Measurements from ENCODE around the gene ABHD11.
A peak's percentile ranks its signal among the peaks of the same experiment; 100 is the strongest.

Gene ABHD11

GRCh38 chr7:73703225-73703624 lies 35.4 kb downstream of the ABHD11 start:
- TF ChIP-seq CTCF (IDR thresholded peaks at IDR 0.05; ENCODE audit: control extremely low read depth, extremely low read depth, low read depth, missing control alignments), result no peak
- CTCF ChIA-PET, result interaction anchor here (1.9 to 3.8 kb wide), 3 partner anchors 10 to 96 kb away, joined by 4 to 15 read pairs (median 14); no protein-coding TSS in a partner anchor
- DNase-seq (ENCODE audit: extremely low spot score), result no peak
- POLR2A ChIA-PET, result no interaction called here

- ChIA-PET POLR2A (interaction anchor here (0.6 to 1.7 kb wide), 2 partner anchors 11 to 475 kb away, joined by 4 read pairs; no protein-coding TSS in a partner anchor), CTCF (interaction anchor here (1.1 to 3.8 kb wide), 5 partner anchors 8 to 96 kb away, joined by 3 to 19 read pairs (median 14); partner anchors contain the start of gene VPS37D)
- TF ChIP-seq CTCF (IDR thresholded peaks at IDR 0.05; ENCODE audit: control extremely low read depth, extremely low read depth, low read depth, missing control alignments), result no peak
- no peak for DNase-seq (ENCODE audit: extremely low spot score)
These were observed 35.9 kb downstream of the ABHD11 start for GRCh38 chr7:73702665-73703064.

- ChIA-PET CTCF (interaction anchor here (1.1 to 3.8 kb wide), 4 partner anchors 9 to 95 kb away, joined by 3 to 19 read pairs (median 14); partner anchors contain the start of gene VPS37D), POLR2A (interaction anchor here (0.6 to 1.7 kb wide), 3 partner anchors 9 to 476 kb away, joined by 3 to 4 read pairs (median 4); no protein-coding TSS in a partner anchor)
- DNase-seq (ENCODE audit: extremely low spot score), result no peak
- no peak for TF ChIP-seq CTCF (IDR thresholded peaks at IDR 0.05; ENCODE audit: control extremely low read depth, extremely low read depth, low read depth, missing control alignments)
These were observed 36.4 kb downstream of the ABHD11 start for GRCh38 chr7:73702226-73702625.

GRCh38 chr7:73701357-73701995 lies 37.1 kb downstream of the ABHD11 start:
- ChIA-PET POLR2A (interaction anchor here (0.7 to 1.7 kb wide), 3 partner anchors 8 to 18 kb away, joined by 3 to 4 read pairs (median 3); partner anchors contain the start of genes BUD23 and DNAJC30), CTCF (interaction anchor here (0.7 to 3.8 kb wide), 7 partner anchors 9 to 94 kb away, joined by 3 to 19 read pairs (median 8); partner anchors contain the start of gene VPS37D)
- TF ChIP-seq CTCF (IDR thresholded peaks at IDR 0.05; ENCODE audit: control extremely low read depth, extremely low read depth, low read depth, missing control alignments), result peak; percentile 48
- DNase-seq (ENCODE audit: extremely low spot score), result peak; percentile 63

GRCh38 chr7:73700581-73701134 lies 37.9 kb downstream of the ABHD11 start:
- TF ChIP-seq CTCF (IDR thresholded peaks at IDR 0.05; ENCODE audit: control extremely low read depth, extremely low read depth, low read depth, missing control alignments), result no peak
- DNase-seq (ENCODE audit: extremely low spot score), result no peak
- CTCF ChIA-PET, result interaction anchor here (0.7 to 3.8 kb wide), 7 partner anchors 8 to 94 kb away, joined by 3 to 19 read pairs (median 8); no protein-coding TSS in a partner anchor
- POLR2A ChIA-PET, result interaction anchor here (1.0 kb wide), 1 partner anchor 17 kb away, joined by 3 read pairs; the partner anchor contains the start of genes BUD23 and DNAJC30

GRCh38 chr7:73700069-73700423 lies 38.6 kb downstream of the ABHD11 start:
- ChIA-PET POLR2A (no interaction called here), CTCF (interaction anchor here (1.0 to 3.8 kb wide), 4 partner anchors 8 to 26 kb away, joined by 3 to 19 read pairs (median 12); no protein-coding TSS in a partner anchor)
- no peak for TF ChIP-seq CTCF (IDR thresholded peaks at IDR 0.05; ENCODE audit: control extremely low read depth, extremely low read depth, low read depth, missing control alignments)

More at GRCh38 chr7:73700069-73700423, 38.6 kb downstream of the ABHD11 start:
- DNase-seq (ENCODE audit: extremely low spot score), result no peak
